IMR-90 (cell line): Measurements from ENCODE around the gene GPER1.

ENCODE experiments used
- MAFK ChIP-seq: IDR thresholded peaks from 2 replicates; pipeline ENCODE4 v1.6.1; 2012; ENCODE audit warnings: low read depth, low read length, improper control_type of control experiment
- POLR2A ChIP-seq: IDR thresholded peaks from 2 replicates; pipeline ENCODE4 v1.6.1; 2012; ENCODE audit warnings: mild to moderate bottlenecking, low read depth, low read length
- RAD21 ChIP-seq: IDR thresholded peaks from 2 replicates; pipeline ENCODE4 v1.6.1; 2012; ENCODE audit warnings: low read length, improper control_type of control experiment
- RCOR1 ChIP-seq: IDR thresholded peaks from 2 replicates; pipeline ENCODE4 v1.6.1; 2012; ENCODE audit warnings: mild to moderate bottlenecking, low read length, improper control_type of control experiment; ENCODE audit not compliant: insufficient replicate concordance
- RFX5 ChIP-seq: IDR thresholded peaks from 2 replicates; pipeline ENCODE4 v1.8.0; 2012; ENCODE audit warnings: low read depth, mild to moderate bottlenecking, low read length, moderate library complexity
- TF ChIP-seq, protein P1 (sequence below): conservative IDR thresholded peaks from 2 replicates; pipeline ENCODE4 v1.5.1; 2012; ENCODE audit warnings: mild to moderate bottlenecking, low read depth, low read length, improper control_type of control experiment
- TF ChIP-seq, protein P2 (sequence below): fragments of 150-350 bp; IDR thresholded peaks from 2 replicates; pipeline ENCODE4 v1.6.1; 2017; ENCODE audit warnings: mild to moderate bottlenecking, antibody characterized with exemption, low read length, low read depth

DNA sequence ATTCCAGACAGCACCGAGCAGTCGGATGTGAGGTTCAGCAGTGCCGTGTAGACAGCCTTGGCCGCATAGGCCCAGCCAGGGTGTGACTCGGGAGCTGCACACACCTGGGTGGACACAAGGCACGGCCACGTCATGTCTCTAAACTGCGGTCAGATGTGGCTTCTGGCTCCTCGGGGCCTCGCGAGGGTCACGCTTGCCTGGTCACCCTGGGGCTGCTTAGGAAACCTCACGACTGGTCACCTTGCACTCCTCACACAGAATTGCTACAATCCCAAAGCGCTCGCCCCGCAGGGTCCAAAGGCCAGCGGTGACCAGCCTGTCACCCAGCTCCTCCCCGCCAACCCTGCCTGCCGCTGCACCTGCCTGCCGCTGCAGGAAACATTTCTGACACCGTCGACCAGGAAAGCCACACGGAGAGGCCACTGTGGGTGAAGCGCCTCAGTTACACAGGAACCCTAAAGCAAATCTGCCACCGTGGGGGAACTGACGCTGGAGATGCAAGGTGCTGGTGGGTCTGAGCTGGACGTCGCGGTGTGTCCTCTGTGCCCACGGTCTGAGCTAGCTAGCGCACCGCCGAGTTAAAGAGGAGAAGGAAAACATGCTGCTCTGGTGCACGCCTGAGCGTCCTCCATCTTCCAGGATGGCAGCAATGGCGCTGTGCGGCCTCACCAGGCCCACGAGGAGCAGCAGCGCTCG, 5.0 kb downstream of the GPER1 start:
- TF ChIP-seq, protein P1, sequence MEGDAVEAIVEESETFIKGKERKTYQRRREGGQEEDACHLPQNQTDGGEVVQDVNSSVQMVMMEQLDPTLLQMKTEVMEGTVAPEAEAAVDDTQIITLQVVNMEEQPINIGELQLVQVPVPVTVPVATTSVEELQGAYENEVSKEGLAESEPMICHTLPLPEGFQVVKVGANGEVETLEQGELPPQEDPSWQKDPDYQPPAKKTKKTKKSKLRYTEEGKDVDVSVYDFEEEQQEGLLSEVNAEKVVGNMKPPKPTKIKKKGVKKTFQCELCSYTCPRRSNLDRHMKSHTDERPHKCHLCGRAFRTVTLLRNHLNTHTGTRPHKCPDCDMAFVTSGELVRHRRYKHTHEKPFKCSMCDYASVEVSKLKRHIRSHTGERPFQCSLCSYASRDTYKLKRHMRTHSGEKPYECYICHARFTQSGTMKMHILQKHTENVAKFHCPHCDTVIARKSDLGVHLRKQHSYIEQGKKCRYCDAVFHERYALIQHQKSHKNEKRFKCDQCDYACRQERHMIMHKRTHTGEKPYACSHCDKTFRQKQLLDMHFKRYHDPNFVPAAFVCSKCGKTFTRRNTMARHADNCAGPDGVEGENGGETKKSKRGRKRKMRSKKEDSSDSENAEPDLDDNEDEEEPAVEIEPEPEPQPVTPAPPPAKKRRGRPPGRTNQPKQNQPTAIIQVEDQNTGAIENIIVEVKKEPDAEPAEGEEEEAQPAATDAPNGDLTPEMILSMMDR, result no peak
- TF ChIP-seq POLR2A, result no peak
- TF ChIP-seq RFX5, result no peak
- TF ChIP-seq MAFK, result no peak
- TF ChIP-seq, protein P2, sequence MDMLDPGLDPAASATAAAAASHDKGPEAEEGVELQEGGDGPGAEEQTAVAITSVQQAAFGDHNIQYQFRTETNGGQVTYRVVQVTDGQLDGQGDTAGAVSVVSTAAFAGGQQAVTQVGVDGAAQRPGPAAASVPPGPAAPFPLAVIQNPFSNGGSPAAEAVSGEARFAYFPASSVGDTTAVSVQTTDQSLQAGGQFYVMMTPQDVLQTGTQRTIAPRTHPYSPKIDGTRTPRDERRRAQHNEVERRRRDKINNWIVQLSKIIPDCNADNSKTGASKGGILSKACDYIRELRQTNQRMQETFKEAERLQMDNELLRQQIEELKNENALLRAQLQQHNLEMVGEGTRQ, result no peak
- TF ChIP-seq RAD21, result no peak
- TF ChIP-seq RCOR1, result no peak
